Uterus (tissue), 4 donors: Measurements from ENCODE around the gene CCDC81. TPM values are rescaled to one million over a fixed set of nuclear protein-coding genes. Genes with fewer than 3 reads are reported as not detected.
A peak's percentile ranks its signal among the peaks of the same experiment; 100 is the strongest.

Experiments
- DNase-seq, 2 donors: peaks; one replicate each; pipeline ENCODE4 v3.0.0-alpha.2; 2019 to 2020
- H3K27ac ChIP-seq, 2 donors: fragments of 200-600 bp; sonication (generic); 1 replicate in 1 of 2; 2 replicates in 1 of 2; pipeline ENCODE4 v1.5.1; 2016 to 2018
- H3K27me3 ChIP-seq, 2 donors: fragments of 200-600 bp; sonication (generic); one replicate each; pipeline ENCODE4 v1.5.1; 2018 to 2019; ENCODE audit warnings: control low read depth in 1 of 2
- H3K36me3 ChIP-seq, 2 donors: fragments of 200-600 bp; sonication (generic); one replicate each; pipeline ENCODE4 v1.5.1; 2019; ENCODE audit warnings: control low read depth in 1 of 2
- H3K4me1 ChIP-seq, 2 donors: fragments of 200-600 bp; sonication (generic); one replicate each; pipeline ENCODE4 v1.5.1; 2018 to 2019; ENCODE audit warnings: control low read depth in 1 of 2
- H3K4me3 ChIP-seq, 2 donors: fragments of 200-600 bp; sonication (generic); 1 replicate in 1 of 2; 2 replicates in 1 of 2; pipeline ENCODE4 v1.5.1; 2018 to 2019; ENCODE audit warnings: mild to moderate bottlenecking in 1 of 2
- H3K9me3 ChIP-seq, 2 donors: fragments of 200-600 bp; sonication (generic); one replicate each; pipeline ENCODE4 v1.5.1; 2019; ENCODE audit warnings: control low read depth in 1 of 2
- CTCF ChIP-seq, 4 experiments: fragments of 200-600 bp in 2 of 4; fragments of 450-650 bp in 2 of 4; sonication (generic) in 2 of 4; IDR thresholded peaks; one replicate each; pipeline ENCODE4 v1.5.1; 2016 to 2019; ENCODE audit warnings: antibody characterized with exemption in 4 of 4, mild to moderate bottlenecking in 2 of 4, moderate library complexity in 1 of 4
- POLR2A ChIP-seq, 2 donors: fragments of 450-650 bp; IDR thresholded peaks; one replicate each; pipeline ENCODE4 v1.6.1; 2016; ENCODE audit warnings: antibody characterized with exemption in 2 of 2, mild to moderate bottlenecking in 1 of 2, moderate library complexity in 1 of 2
- intact Hi-C: fragments of 100-400 bp; cut with DNase I; formaldehyde crosslinking; loops from one replicate; pipeline ENCODE4 v1.15.1; 2023; ENCODE audit warnings: low total_unique reads
- total RNA-seq, 4 donors: library from RNA; depleted of rRNA in 3 of 4; stranded (reverse); fragments of >200 nt in 3 of 4; gene quantifications; one replicate each; pipeline versions ENCODE4 v1.1.0 to v1.2.4, GENCODE V29; 2014 to 2023
- donor health status: DM: yes; HTN: yes; CAD: no.

The CCDC81 gene
- total RNA-seq, 4 donors from 2014 or later: 0.59 to 9.2 (median 3.4) TPM; not detected in 1

- no peaks in the 10 kb centered on the region for H3K36me3 ChIP-seq
- no peak for TF ChIP-seq POLR2A (IDR thresholded peaks at IDR 0.05)
- TF ChIP-seq CTCF (IDR thresholded peaks at IDR 0.05): no peak
- H3K27me3 ChIP-seq: no peaks in the 10 kb centered on the region
- peaks cover 10% of the 10 kb centered on the region in 2 donors for H3K4me1 ChIP-seq
- no peak overlapping the region for H3K4me3 ChIP-seq
- no peak for DNase-seq
- H3K9me3 ChIP-seq: no peaks in the 10 kb centered on the region
- intact Hi-C loops: loop anchor here (5.0 kb wide), 2 partner anchors 149 to 359 kb away; no protein-coding TSS in a partner anchor
- H3K27ac ChIP-seq: peak overlapping the region in 1 of 2 donors; percentile 73
Observed at GRCh38 chr11:86458294-86459001, 83.8 kb downstream of the CCDC81 start.

GRCh38 chr11:86459002-86459385, 84.3 kb downstream of the CCDC81 start:
- peaks cover 10% of the 10 kb centered on the region in 2 donors for H3K4me1 ChIP-seq
- H3K4me3 ChIP-seq: no peak overlapping the region
- peak overlapping the region; percentile 61 to 73 for H3K27ac ChIP-seq
- no peaks in the 10 kb centered on the region for H3K9me3 ChIP-seq
- DNase-seq: no peak
- intact Hi-C loops: loop anchor here (5.0 kb wide), 2 partner anchors 148 to 358 kb away; no protein-coding TSS in a partner anchor
- H3K27me3 ChIP-seq: no peaks in the 10 kb centered on the region
- no peaks in the 10 kb centered on the region for H3K36me3 ChIP-seq
- TF ChIP-seq POLR2A (IDR thresholded peaks at IDR 0.05) (no peak), CTCF (IDR thresholded peaks at IDR 0.05) (no peak)

GRCh38 chr11:86459682-86460460, 85.2 kb downstream of the CCDC81 start:
- DNase-seq: peak; percentile 62 to 65
- no peaks in the 10 kb centered on the region for H3K36me3 ChIP-seq
- intact Hi-C loops: loop anchor here (5.0 kb wide), 2 partner anchors 147 to 357 kb away; no protein-coding TSS in a partner anchor
- no peaks in the 10 kb centered on the region for H3K9me3 ChIP-seq
- H3K27me3 ChIP-seq: no peaks in the 10 kb centered on the region
- TF ChIP-seq CTCF (IDR thresholded peaks at IDR 0.05) (no peak), POLR2A (IDR thresholded peaks at IDR 0.05) (no peak)
- peaks cover 10% of the 10 kb centered on the region in 2 donors for H3K4me1 ChIP-seq
- H3K27ac ChIP-seq: peak overlapping the region; percentile 61 to 73
- no peak overlapping the region for H3K4me3 ChIP-seq

GRCh38 chr11:86460461-86461385, 86.0 kb downstream of the CCDC81 start:
- no peak for TF ChIP-seq POLR2A (IDR thresholded peaks at IDR 0.05)
- no peak for TF ChIP-seq CTCF (IDR thresholded peaks at IDR 0.05)
- peak overlapping the region; percentile 61 to 73 for H3K27ac ChIP-seq
- no peaks in the 10 kb centered on the region for H3K9me3 ChIP-seq
- no peak for DNase-seq
- H3K27me3 ChIP-seq: no peaks in the 10 kb centered on the region
- intact Hi-C loops: no loop called here
- H3K4me1 ChIP-seq: peaks cover 10% of the 10 kb centered on the region in 2 donors
- H3K36me3 ChIP-seq: no peaks in the 10 kb centered on the region
- no peak overlapping the region for H3K4me3 ChIP-seq
